Chondrocyte (in vitro differentiated cells): ENCODE data around the gene CYP8B1. TPM values are rescaled to one million over a fixed set of nuclear protein-coding genes. Genes with fewer than 3 reads are reported as not detected.

ENCODE experiments used
- DNase-seq: peaks from one replicate; pipeline ENCODE4 v3.0.0; 2021; ENCODE audit warnings: mixed read lengths, low spot score
- H3K27ac Mint-ChIP-seq: one replicate; pipeline ENCODE4 v1.8.0; 2021; ENCODE audit warnings: mild to moderate bottlenecking, moderate library complexity, mixed read lengths; ENCODE audit not compliant: unreplicated experiment
- H3K27me3 Mint-ChIP-seq: 2 replicates; pipeline ENCODE4 v1.8.0; 2021; ENCODE audit warnings: low read depth, mixed read lengths
- H3K36me3 Mint-ChIP-seq: 2 replicates; pipeline ENCODE4 v1.8.0; 2021; ENCODE audit warnings: low read depth, mixed read lengths
- H3K4me1 Mint-ChIP-seq: 2 replicates; pipeline ENCODE4 v1.8.0; 2021; ENCODE audit warnings: low read depth, mild to moderate bottlenecking, mixed read lengths
- H3K4me3 Mint-ChIP-seq: one replicate; pipeline ENCODE4 v1.8.0; 2021; ENCODE audit warnings: mild to moderate bottlenecking, moderate library complexity, mixed read lengths; ENCODE audit not compliant: unreplicated experiment
- H3K9me3 Mint-ChIP-seq: 2 replicates; pipeline ENCODE4 v1.8.0; 2021; ENCODE audit warnings: low read depth, mixed read lengths
- total RNA-seq: library from RNA; stranded (reverse); gene quantifications from 3 replicates; pipeline ENCODE4 v1.2.1, GENCODE V29; 2021
- TF ChIP-seq, protein P1 (sequence below): fragments of 200-600 bp; sonication (generic); IDR thresholded peaks from 2 replicates; pipeline ENCODE4 v1.5.0; 2021; ENCODE audit warnings: antibody characterized with exemption, mild to moderate bottlenecking, moderate library complexity

The CYP8B1 gene
- total RNA-seq, 1 donor from 2014 or later, result not detected

DNA sequence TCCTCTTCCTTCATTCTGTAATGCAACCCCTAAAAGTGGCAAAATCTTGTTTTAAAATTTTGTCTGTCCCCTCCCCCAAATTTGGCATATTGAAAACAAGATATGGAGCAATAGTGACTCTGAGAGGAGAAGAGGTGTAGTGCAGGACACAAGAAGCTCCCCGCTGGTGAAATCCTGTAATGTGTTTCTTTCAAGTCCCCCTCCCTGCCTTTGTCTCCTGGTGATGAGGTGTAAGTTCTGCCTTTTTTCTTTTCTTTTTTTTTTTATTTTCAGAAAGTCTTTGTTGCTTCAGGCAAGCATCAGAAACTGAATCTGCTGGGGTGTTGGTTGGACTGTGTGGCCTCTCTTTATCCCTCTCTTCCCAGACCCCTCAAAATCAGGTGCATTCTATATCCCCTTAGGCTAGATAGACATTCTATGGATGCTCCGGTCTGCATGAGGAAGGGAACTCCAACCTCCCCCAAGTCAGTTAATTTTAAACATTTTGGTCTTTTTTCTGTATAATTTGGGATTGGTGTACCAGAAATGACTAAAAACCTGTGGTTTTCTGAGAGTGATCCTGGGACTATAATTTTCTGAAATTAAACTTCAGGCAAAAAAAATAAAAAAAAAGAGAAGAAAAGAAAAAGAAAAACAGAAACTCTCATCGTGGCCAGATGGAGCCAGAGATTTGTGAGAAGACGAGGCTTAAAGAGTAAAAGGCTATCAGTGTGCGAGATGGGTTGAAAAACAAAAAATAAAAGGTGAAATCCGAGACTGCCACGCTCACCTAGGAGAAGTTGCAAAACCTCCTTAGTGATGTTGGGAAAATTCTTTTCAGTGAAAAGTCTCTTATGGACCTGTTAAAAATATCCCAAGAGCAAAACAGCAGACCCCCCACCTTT, 45.0 kb downstream of the CYP8B1 start:
- Mint-ChIP-seq H3K9me3 (no peaks in the 10 kb centered on the region), H3K36me3 (no peaks in the 10 kb centered on the region), H3K4me3 (no peak overlapping the region), H3K27ac (no peak overlapping the region), H3K27me3 (peaks cover 25% of the 10 kb centered on the region), H3K4me1 (peaks cover 3% of the 10 kb centered on the region)
- DNase-seq, result no peak
- TF ChIP-seq, protein P1, sequence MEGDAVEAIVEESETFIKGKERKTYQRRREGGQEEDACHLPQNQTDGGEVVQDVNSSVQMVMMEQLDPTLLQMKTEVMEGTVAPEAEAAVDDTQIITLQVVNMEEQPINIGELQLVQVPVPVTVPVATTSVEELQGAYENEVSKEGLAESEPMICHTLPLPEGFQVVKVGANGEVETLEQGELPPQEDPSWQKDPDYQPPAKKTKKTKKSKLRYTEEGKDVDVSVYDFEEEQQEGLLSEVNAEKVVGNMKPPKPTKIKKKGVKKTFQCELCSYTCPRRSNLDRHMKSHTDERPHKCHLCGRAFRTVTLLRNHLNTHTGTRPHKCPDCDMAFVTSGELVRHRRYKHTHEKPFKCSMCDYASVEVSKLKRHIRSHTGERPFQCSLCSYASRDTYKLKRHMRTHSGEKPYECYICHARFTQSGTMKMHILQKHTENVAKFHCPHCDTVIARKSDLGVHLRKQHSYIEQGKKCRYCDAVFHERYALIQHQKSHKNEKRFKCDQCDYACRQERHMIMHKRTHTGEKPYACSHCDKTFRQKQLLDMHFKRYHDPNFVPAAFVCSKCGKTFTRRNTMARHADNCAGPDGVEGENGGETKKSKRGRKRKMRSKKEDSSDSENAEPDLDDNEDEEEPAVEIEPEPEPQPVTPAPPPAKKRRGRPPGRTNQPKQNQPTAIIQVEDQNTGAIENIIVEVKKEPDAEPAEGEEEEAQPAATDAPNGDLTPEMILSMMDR, result peak; percentile 72

DNA sequence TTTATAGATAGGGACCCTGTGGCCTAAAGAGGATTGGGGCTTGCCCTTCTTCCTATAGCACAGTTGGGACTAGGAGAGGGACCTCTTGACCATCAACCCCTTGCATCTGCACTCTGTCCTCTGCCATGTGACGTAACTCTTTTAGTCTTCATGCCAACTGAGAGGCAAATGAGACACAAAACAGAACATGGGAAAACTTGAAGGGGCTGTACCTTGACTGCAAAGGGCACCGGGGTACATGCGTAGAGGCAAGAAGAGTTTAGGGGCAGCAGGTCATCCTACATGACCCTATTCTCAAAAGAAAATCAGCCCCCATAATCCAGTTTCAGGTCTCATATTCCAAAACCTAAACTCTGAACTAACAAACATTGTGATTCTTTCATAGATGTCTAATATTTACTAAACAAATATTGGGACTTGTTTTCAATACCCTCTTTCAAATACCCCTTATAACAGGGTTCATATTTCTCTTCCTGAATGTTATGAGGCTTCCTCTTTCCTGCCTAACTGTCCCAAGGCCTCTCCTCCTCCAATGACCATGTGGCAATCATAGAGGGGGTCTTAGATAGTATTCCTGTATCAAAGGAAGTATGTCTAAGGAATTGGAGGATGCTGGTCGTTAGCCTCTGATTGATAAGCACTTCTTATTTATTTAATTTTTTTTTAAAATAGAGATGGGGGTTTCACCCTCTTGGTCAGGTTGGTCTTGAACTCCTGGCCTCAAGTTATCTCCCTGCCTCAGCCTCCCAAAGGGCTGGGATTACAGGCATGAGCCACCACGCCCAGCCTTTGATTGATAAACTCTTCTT, 45.8 kb downstream of the CYP8B1 start:
- TF ChIP-seq, protein P1, result no peak
- Mint-ChIP-seq H3K27me3 (peaks cover 20% of the 10 kb centered on the region), H3K4me3 (no peak overlapping the region), H3K27ac (no peak overlapping the region), H3K36me3 (no peaks in the 10 kb centered on the region), H3K4me1 (peaks cover 3% of the 10 kb centered on the region), H3K9me3 (no peaks in the 10 kb centered on the region)
- no peak for DNase-seq

DNA sequence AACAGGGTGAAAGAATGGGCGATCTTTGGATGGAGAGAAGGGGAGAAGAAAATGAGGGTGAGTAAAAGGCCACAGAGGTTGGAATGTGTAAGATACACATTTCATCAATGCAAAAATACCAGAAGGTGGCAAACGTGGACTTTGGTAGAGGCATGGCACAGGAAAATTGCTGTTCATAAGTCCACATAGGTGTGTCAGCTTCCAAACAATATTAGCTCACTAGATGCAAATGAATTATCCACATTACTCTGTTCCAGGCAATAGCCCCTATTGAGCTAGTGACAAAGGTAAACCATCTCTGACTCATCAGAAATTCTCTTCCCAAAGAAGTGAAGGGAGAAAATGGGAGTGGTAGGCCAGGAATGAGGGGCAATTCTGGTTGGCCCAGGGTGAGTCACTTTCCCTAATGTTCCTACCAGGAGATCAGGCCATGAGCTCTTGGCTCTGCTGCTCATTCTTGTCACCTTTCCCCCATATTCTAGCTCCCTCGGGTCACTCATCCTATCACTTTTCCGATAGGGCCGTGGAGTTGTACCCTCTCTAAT, 46.5 kb downstream of the CYP8B1 start:
- H3K36me3 Mint-ChIP-seq, result no peaks in the 10 kb centered on the region
- no peak overlapping the region for H3K27ac Mint-ChIP-seq
- peaks cover 20% of the 10 kb centered on the region for H3K27me3 Mint-ChIP-seq
- H3K4me1 Mint-ChIP-seq, result peaks cover 3% of the 10 kb centered on the region
- H3K9me3 Mint-ChIP-seq, result peaks cover 2% of the 10 kb centered on the region
- TF ChIP-seq, protein P1, result no peak
- DNase-seq, result no peak
- no peak overlapping the region for H3K4me3 Mint-ChIP-seq

DNA sequence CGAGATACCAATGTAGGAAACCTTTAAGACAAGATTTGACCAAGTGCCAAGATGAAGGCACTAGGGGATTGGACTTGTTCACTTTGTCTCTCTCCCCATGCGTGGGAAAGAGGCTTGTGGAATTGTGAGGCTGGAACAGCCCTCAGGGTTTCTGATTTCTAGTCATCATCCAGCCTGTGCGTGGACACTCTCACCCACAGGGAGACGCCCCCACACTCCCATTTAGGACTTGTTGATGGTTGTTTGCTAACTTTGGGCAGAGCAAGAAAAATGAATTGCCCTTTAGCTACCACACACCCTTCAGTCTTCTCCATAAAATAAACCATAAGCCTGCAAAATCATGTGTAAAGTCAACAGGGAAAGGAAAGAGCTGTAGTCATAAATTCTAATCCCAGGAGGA, 48.0 kb downstream of the CYP8B1 start:
- Mint-ChIP-seq H3K27ac (no peak overlapping the region), H3K4me3 (no peak overlapping the region), H3K9me3 (peaks cover 2% of the 10 kb centered on the region), H3K36me3 (no peaks in the 10 kb centered on the region), H3K27me3 (peaks cover 20% of the 10 kb centered on the region), H3K4me1 (peaks cover 7% of the 10 kb centered on the region)
- TF ChIP-seq, protein P1, result no peak
- DNase-seq, result no peak

DNA sequence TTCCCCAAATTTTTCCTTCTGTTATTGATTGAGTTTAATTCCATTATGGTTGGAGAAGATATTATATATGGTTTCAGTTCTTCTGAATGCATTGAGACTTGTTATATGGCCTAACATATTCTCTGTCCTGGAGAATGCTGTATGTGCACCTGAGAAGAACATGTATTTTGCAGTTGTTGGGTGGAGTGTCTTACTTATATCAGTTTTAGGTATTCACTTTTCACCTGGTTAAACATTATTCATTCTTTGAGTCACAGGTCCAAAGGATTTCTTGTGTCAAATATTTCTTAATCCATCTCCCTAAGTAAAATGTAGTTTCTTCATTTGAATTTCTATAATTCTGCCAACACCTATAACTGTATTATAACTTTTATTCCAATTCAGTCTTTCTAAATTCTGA, 48.7 kb downstream of the CYP8B1 start:
- H3K36me3 Mint-ChIP-seq, result no peaks in the 10 kb centered on the region
- peaks cover 20% of the 10 kb centered on the region for H3K27me3 Mint-ChIP-seq
- no peak for DNase-seq
- H3K4me1 Mint-ChIP-seq, result peaks cover 7% of the 10 kb centered on the region
- no peak overlapping the region for H3K4me3 Mint-ChIP-seq
- H3K9me3 Mint-ChIP-seq, result peaks cover 2% of the 10 kb centered on the region
- TF ChIP-seq, protein P1, result no peak
- no peak overlapping the region for H3K27ac Mint-ChIP-seq
